GM18526 (cell line): Measurements from ENCODE around the gene WDSUB1.

Experiments used
- POLR2A ChIP-seq: IDR thresholded peaks from 3 replicates; pipeline ENCODE4 v1.6.1; 2011; ENCODE audit not compliant: insufficient read length; ENCODE audit errors: extremely low read depth

The WDSUB1 gene, protein sequence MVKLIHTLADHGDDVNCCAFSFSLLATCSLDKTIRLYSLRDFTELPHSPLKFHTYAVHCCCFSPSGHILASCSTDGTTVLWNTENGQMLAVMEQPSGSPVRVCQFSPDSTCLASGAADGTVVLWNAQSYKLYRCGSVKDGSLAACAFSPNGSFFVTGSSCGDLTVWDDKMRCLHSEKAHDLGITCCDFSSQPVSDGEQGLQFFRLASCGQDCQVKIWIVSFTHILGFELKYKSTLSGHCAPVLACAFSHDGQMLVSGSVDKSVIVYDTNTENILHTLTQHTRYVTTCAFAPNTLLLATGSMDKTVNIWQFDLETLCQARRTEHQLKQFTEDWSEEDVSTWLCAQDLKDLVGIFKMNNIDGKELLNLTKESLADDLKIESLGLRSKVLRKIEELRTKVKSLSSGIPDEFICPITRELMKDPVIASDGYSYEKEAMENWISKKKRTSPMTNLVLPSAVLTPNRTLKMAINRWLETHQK

DNA sequence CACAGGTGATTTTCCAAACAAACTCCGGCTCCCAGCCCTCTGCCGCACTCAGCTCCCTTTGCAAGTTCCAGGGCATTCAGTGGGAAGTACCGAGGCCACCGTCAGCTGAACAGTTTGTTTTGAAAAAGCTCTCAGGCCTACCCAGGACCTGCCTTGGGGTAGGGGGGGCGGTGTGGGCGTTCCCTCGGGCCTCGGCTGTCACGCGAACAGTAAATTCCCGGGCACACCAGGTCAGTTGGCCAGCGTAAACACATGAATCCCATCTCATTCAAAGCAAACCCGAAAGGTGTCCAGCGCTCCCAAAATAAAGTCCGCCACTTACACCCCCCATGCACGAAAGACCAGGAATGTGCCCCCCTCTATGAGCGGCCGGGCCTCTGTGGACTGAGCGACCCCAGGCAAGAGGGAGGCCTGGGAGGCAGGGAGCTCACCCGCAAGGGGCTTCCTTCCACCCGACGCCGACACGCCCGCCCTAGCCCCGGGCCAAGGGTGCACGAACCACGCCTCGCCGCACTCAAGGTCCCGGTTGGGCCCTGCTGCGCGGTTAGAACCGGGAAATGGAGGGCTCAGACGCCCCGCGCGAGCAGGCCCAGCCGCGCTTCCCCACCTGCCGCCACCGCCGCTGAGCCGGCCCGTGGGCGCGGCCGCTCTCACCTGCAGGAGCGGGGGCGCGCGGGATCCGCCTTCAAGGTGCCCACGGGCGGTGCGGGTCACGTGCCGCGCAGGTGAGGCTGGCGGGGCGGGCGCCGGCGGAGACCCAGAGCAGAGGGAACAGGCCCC lies at the start of gene WDSUB1:
TSS of gene WDSUB1 (minus strand) at position 775 of the 780 bp plus-strand sequence. CDS start 3,634 bp downstream, outside the sequence.
- no peak for TF ChIP-seq POLR2A

GRCh38 chr2:159326569-159327255 lies 40.2 kb upstream of the WDSUB1 start:
- TF ChIP-seq POLR2A: no peak

GRCh38 chr2:159322419-159322818 lies 35.9 kb upstream of the WDSUB1 start:
- no peak for TF ChIP-seq POLR2A

DNA sequence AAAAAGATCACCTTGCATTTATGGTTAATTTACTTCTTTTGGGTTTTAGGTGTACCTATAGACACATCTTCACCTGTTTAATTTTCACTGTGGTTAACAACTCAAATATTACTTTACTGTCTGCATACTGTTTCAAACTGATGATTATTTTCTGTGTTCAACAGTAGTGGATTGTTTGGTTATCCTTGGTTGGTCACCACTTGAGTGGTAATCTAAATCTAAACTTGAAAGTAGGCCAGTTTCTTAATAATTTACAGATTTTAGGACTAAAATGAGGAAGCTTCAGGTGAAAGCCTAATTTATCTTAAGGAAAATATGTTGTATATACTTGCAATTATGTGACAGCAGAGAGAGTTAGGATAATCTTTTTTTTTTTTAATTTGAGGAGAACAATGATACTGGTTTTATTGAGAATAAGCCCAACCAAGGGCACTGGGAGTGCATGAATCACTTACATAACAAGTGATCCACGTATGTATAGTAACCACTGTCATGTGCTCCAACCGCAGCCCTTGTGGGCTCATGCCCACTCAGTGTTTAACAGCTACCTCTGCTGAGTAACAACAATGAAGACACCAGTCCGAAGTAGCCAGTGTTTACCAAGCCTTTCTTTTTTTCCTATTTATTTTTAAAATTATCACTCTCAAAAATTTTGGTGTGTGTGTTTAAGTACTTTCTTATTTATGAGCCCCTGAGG lies 31.0 kb upstream of the WDSUB1 start:
- TF ChIP-seq POLR2A: no peak

DNA sequence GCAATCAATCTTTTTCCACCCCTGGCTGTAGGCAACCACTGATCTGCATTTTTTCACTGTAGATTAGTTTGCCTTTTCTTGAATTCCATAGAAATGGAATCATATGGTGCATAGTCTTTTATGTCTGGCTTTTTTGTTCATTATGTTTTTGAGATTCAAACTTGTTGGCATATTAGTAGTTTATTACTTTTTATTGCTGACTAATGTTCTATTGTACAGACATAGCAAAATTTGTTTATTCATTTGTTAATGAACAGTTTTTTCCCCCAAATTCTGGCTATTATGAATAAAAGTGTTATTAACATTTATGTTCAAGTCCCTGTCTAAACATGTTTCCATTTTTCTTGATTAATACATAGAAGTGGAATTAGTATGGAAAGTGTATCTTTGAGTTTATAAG lies 21.4 kb upstream of the WDSUB1 start:
- TF ChIP-seq POLR2A: no peak

DNA sequence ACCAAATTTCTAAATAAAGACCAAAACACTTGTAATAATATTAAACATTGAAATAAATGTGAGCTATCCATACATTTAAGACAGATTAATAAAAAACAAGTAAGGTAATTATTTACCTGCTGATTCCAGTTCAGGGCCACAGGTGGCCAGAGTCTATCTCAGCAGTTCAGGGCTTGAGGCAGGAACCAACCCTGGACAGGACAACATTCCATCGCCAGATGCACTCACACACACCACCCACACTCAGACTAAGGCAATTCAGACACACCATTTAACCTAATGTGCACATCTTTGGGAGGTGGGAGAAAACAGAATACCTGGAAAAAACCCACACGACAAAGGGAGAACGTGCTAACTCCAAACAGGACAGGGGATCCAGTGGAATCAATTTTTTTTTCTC lies 14.1 kb upstream of the WDSUB1 start:
- no peak for TF ChIP-seq POLR2A

- TF ChIP-seq POLR2A: no peak
Measured at GRCh38 chr2:159298967-159299366, 12.5 kb upstream of the WDSUB1 start.

- TF ChIP-seq POLR2A: no peak
Measured at GRCh38 chr2:159297042-159297707, 10.7 kb upstream of the WDSUB1 start.

- TF ChIP-seq POLR2A: no peak
Measured at GRCh38 chr2:159292157-159292556, 5.7 kb upstream of the WDSUB1 start.

DNA sequence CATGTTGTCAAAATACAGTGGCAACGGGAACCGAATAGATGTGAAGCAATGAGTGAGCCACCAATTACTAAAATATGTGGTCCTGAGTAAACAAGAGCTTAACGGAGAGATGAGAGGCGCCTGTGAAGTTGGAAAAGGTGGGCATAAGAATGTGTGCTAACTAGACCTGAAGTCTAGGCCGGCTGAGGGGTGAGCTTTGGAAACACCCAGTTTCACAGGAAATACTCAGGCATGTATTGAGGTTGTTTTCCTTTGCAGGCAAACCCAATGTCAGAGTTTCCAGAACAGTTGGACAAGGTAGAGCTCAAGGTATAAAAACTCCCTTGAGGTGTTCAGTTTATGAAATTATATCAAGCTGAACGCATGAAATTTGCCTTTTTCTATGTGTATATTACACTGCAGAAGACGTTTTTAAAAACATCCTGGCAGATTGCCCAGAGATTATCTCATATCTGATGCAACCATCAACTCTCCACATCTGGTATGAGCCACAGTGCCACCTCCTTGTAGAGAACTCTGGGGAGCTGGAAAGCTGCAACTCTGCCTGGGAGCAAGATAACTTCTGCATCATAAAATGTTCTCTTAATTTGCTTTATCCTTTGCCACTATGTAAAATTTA lies 3.9 kb upstream of the WDSUB1 start:
- no peak for TF ChIP-seq POLR2A

- TF ChIP-seq POLR2A: no peak
Measured at GRCh38 chr2:159287733-159288132, 1.2 kb upstream of the WDSUB1 start.

DNA sequence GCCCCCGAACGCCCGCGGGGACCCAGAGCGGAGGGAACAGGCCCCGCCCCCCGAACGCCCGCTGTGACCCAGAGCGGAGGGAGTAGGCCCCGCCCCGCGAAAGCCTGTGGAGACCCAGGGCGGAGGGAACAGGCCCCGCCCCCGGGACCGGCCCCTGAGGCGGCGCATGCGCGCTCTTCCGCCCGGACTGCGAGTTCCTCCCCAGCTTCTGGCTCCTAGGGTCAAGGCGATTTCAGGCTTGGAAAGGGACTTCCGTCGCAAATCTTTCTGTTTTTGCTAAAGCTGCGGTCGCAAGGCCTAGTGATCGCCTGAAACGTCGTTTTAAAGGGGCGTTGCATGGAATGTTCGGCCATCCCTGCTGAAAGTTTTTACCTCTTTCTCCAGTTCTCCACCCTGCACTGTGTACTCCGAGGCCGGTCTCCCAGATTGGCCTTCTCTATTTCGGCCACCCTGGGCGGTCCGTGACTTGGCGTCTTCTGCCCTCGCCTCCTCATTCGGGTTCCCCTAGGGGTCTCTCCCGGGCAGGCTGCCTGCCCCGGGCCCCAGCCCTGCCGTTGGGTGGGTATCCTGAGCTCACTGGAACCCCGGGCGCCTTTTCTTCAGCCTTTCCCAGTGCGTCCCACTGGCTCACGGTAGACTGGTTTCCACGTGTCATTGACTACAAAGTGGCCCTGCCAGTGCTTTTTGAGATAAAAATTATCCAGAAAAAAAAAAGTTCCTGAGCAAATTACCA lies 372 bp upstream of the WDSUB1 start:
- peak; percentile 81 for TF ChIP-seq POLR2A

- TF ChIP-seq POLR2A: no peak
Measured at GRCh38 chr2:159285433-159285832, 1.1 kb downstream of the WDSUB1 start.
